KMS-11 (cell line): ENCODE data around the gene CSMD2.
A peak's percentile ranks its signal among the peaks of the same experiment; 100 is the strongest.

Experiments used
- H2AFZ ChIP-seq: fragments of 200-600 bp; sonication (generic); 2 replicates; pipeline ENCODE4 v1.6.1; 2016; ENCODE audit warnings: antibody characterized with exemption, mixed run types, low read depth
- H3K27ac ChIP-seq: fragments of 200-600 bp; sonication (generic); 2 replicates; pipeline ENCODE4 v1.6.1; 2016; ENCODE audit warnings: mild to moderate bottlenecking, mixed run types
- H3K27me3 ChIP-seq: fragments of 200-600 bp; sonication (generic); 2 replicates; pipeline ENCODE4 v1.6.1; 2017; ENCODE audit warnings: mild to moderate bottlenecking, low read depth, mixed run types, moderate library complexity; ENCODE audit not compliant: insufficient read depth
- H3K36me3 ChIP-seq: fragments of 200-600 bp; sonication (generic); 2 replicates; pipeline ENCODE4 v1.6.1; 2017; ENCODE audit warnings: mild to moderate bottlenecking, mixed run types; ENCODE audit not compliant: insufficient read depth
- H3K4me1 ChIP-seq: fragments of 200-600 bp; sonication (generic); 2 replicates; pipeline ENCODE4 v1.6.1; 2016; ENCODE audit warnings: mild to moderate bottlenecking, low read depth, mixed run types; ENCODE audit not compliant: poor library complexity, severe bottlenecking
- H3K4me2 ChIP-seq: fragments of 200-600 bp; sonication (generic); 2 replicates; pipeline ENCODE4 v1.7.0; 2016; ENCODE audit warnings: mild to moderate bottlenecking, mixed run types
- H3K4me3 ChIP-seq: fragments of 200-600 bp; sonication (generic); IDR thresholded peaks from 2 replicates; pipeline ENCODE4 v1.6.1; 2017; ENCODE audit warnings: low read depth, low read length, mixed read lengths; ENCODE audit not compliant: insufficient read depth
- H3K79me2 ChIP-seq: fragments of 200-600 bp; sonication (generic); 2 replicates; pipeline ENCODE4 v1.6.1; 2016; ENCODE audit warnings: low read depth, mixed run types; ENCODE audit not compliant: insufficient read depth
- H3K9ac ChIP-seq: fragments of 200-600 bp; sonication (generic); 2 replicates; pipeline ENCODE4 v1.6.1; 2016; ENCODE audit warnings: mild to moderate bottlenecking, mixed run types
- H4K20me1 ChIP-seq: fragments of 200-600 bp; sonication (generic); 2 replicates; pipeline ENCODE4 v1.6.1; 2016; ENCODE audit warnings: mild to moderate bottlenecking, mixed run types; ENCODE audit not compliant: insufficient read depth
- TF ChIP-seq, protein P1 (sequence below): fragments of 200-600 bp; sonication (generic); conservative IDR thresholded peaks from 2 replicates; pipeline ENCODE4 v1.6.1; 2017; ENCODE audit warnings: low read depth, mild to moderate bottlenecking, antibody characterized with exemption, low read length, moderate library complexity, mixed read lengths

The CSMD2 gene

DNA sequence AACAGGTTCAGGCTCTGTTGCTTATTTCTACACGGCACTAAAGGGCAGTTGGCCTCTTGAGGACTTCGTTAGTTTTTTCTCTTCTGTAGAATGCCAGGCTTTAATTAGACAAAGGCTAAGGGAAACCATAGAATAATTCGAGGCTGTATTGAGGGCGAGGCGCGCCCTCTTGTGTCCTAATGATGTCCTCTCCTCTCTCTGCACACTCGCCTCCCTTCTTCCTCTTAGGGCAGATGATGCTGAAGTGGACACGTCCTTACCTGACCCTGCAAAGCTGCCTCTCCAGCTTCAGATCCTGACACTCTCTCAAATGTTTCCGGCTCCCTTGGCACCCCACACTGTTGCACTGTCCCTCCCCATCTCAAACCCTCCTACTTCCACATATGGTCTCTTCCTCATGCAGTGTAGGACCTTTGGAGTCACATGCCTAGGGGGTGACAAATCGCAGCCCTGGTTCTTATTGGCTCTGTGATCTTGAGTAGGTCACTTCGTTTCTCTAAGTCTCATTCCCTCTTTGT, 694.5 kb downstream of the CSMD2 start:
- Histone ChIP-seq H2AFZ (peak overlapping the region; percentile 35; the same call in 1 of the 2 replicates), H3K27me3 (no peaks in the 10 kb centered on the region), H3K79me2 (no peaks in the 10 kb centered on the region), H3K36me3 (no peaks in the 10 kb centered on the region), H3K9ac (no peak overlapping the region), H3K4me1 (peaks cover 7% of the 10 kb centered on the region), H3K27ac (no peak overlapping the region), H4K20me1 (no peaks in the 10 kb centered on the region), H3K4me3 (no peak overlapping the region), H3K4me2 (0 out of 2 replicates have a peak overlapping the region, but pooled peaks have one; percentile 22)
- TF ChIP-seq, protein P1, sequence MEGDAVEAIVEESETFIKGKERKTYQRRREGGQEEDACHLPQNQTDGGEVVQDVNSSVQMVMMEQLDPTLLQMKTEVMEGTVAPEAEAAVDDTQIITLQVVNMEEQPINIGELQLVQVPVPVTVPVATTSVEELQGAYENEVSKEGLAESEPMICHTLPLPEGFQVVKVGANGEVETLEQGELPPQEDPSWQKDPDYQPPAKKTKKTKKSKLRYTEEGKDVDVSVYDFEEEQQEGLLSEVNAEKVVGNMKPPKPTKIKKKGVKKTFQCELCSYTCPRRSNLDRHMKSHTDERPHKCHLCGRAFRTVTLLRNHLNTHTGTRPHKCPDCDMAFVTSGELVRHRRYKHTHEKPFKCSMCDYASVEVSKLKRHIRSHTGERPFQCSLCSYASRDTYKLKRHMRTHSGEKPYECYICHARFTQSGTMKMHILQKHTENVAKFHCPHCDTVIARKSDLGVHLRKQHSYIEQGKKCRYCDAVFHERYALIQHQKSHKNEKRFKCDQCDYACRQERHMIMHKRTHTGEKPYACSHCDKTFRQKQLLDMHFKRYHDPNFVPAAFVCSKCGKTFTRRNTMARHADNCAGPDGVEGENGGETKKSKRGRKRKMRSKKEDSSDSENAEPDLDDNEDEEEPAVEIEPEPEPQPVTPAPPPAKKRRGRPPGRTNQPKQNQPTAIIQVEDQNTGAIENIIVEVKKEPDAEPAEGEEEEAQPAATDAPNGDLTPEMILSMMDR = peak; percentile 82

DNA sequence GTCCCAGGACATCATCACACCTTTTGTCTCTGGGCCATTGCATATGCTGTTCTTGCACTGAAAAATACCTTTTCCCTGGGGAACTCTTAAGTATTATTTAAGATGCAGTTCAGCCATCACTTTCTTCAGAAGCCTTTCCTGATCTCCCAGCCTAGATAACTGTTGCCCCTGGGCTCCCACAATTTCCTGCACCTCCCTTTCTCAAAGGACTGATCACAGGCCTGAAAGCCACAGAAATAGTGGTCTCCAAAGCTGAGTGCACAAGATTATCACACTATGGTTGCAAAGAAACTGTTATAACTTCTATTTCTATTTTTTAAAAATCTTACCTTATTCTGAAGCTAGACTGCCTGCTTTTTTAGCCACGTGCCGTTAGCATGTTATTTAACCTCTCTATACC, 695.3 kb downstream of the CSMD2 start:
- no peak overlapping the region for H3K4me3 ChIP-seq
- no peaks in the 10 kb centered on the region for H3K79me2 ChIP-seq
- TF ChIP-seq, protein P1 = no peak
- no peaks in the 10 kb centered on the region for H3K36me3 ChIP-seq
- peaks cover 7% of the 10 kb centered on the region for H3K4me1 ChIP-seq
- H3K27me3 ChIP-seq = no peaks in the 10 kb centered on the region
- H2AFZ ChIP-seq = no peak overlapping the region
- no peak overlapping the region for H3K9ac ChIP-seq
- no peaks in the 10 kb centered on the region for H4K20me1 ChIP-seq
- H3K27ac ChIP-seq = no peak overlapping the region
- no peak overlapping the region for H3K4me2 ChIP-seq

DNA sequence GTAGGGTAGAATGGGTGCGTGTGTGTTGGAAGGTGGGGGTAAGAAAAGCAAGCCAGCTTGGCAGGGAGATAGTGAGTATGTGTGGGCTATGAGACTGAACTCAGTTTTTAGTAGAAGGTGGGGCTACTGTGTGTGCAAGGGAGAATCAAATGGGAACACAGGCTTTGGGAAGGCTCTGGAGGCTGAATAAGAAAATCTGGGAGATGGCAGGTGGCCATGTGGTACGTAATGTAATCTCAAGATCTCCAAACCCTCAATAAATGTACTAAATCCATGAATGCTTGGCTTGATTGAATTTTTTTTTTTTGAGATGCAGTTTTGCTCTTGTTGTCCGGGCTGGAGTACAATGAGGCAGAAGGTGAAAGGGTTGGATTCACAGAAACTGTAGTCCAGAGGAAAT, 696.1 kb downstream of the CSMD2 start:
- no peaks in the 10 kb centered on the region for H3K79me2 ChIP-seq
- no peaks in the 10 kb centered on the region for H3K36me3 ChIP-seq
- no peak overlapping the region for H3K4me2 ChIP-seq
- H2AFZ ChIP-seq = no peak overlapping the region
- H3K4me3 ChIP-seq = no peak overlapping the region
- no peaks in the 10 kb centered on the region for H3K27me3 ChIP-seq
- H3K4me1 ChIP-seq = peaks cover 7% of the 10 kb centered on the region
- TF ChIP-seq, protein P1 = no peak
- no peak overlapping the region for H3K9ac ChIP-seq
- no peaks in the 10 kb centered on the region for H4K20me1 ChIP-seq
- H3K27ac ChIP-seq = no peak overlapping the region

DNA sequence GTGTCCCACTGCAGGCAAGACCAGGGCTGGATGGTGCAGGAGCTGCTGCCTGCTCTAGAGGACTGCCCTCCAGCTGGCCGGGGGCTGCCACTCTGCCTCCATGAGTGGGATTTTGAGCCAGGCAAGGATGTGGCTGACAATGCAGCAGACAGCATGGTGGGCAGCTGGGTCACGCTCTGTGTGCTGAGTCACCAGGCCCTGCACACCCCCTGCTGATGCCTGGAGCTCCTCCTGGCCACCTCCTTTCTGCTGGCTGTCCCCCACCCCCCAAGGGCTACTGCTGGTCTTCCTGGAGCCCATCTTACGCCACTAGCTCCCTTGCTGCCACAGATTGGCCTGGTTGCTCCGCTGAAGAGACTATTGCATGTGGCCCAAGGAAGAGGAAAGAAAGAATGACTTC, 696.5 kb downstream of the CSMD2 start:
- H3K4me2 ChIP-seq = no peak overlapping the region
- H3K36me3 ChIP-seq = no peaks in the 10 kb centered on the region
- no peaks in the 10 kb centered on the region for H4K20me1 ChIP-seq
- peaks cover 7% of the 10 kb centered on the region for H3K4me1 ChIP-seq
- no peak overlapping the region for H3K4me3 ChIP-seq
- no peak overlapping the region for H3K9ac ChIP-seq
- no peaks in the 10 kb centered on the region for H3K79me2 ChIP-seq
- no peak overlapping the region for H2AFZ ChIP-seq
- no peaks in the 10 kb centered on the region for H3K27me3 ChIP-seq
- TF ChIP-seq, protein P1 = no peak
- H3K27ac ChIP-seq = no peak overlapping the region
